Activated CD4-positive, alpha-beta T cell treated with anti-CD3 and anti-CD28 coated beads, Interleukin-2, amount 50 U/mL, for 24 hours (primary cell): ENCODE measurements around the gene CR1L.
"Not testable (repeated sequence)": the region's sequence is repeated elsewhere in the genome, so short reads cannot be mapped to it uniquely, and the experiment has no call there.

Experiments
- DNase-seq, 2 donors: peaks; one replicate each; pipeline ENCODE4 v3.0.0-alpha.2; 2020; ENCODE audit warnings: low read depth in 1 of 2, low spot score in 1 of 2

CR1L gene

DNA sequence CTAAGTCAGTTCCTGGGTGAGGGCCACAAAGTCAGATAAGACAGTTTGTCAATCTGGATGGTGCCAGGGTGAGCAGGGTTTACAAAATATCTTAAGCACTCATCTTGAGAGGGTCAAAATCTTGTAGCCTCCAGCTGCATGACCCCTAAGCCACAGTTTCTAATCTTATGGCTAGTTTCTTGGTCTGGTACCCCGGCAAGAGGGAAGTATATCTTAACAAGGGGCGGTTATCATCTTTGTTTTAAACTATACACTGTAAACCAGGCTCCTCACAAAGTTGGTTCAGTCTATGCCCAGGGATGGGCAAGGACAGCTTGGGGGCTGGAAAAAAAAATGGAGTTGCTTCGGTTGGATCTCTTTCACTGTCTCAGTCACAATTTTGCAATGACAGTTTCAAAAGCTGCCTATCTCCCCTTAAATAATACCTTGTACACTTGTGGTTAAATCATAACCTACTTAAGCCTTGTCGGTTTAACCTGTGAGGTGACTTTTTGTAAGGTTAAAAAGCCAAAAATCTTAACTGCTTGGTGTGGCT lies 99.1 kb downstream of the CR1L start:
- DNase-seq = no peak

DNA sequence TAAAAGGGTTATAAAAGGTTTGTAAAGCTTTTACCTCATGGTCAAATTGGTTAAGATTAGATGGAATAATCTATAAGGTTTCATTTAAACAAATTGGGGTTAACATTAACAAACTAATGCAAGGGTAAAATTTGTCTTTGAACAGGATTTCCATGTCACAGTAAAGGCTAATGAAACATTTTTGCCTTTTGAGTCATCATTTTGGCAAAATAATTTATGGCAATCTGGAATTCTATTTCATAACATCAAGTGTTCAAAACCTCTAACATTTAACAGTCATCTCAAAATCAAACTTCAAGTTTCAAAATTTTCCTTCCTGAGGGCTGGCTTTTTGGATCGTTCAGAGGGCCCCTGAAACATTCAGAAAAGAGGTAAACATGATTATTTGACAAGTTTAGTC lies 100.4 kb downstream of the CR1L start:
- DNase-seq = no peak

DNA sequence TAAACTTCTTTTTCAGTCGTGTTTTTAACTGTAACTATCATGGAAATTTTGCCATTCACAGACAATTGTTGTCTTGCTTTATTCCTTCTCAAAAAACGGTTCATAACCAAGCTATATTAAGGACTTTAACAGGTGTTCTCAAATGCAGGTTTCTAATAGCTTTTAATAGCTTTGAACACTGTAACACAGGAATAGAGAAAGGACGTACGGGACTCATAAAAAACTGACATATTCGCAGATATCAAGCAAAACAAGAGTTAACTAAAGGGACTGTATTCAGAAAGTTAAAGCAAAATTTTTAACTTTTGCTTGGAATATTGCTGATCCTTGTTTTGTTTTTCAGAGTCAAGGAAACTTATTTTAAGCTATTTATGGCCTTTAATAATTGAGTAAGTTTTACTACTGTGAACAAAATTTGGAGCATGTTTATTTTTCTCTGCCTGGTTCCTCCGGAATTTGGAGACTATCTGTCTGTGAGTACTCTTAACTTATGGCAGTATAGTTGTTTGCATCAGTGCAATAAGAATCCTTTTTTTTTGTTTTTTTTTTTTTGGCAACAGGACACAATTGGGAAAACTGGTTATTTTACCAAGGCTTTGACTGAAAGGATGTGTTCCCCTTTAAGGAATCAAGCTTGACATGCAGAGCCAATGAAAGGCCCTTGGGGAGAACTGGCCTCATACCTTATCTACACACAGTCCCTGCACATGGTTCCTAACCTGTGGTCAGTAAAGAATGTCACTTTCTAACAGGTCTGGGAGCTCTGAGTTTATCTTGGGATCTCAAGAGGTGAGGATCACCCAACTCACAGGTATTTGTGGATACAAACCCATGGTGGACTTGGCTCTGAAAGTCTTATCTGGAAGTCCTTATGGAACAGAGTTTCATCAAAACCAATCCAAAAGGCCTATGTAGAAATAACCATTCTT lies 101.2 kb downstream of the CR1L start:
- no peak for DNase-seq

DNA sequence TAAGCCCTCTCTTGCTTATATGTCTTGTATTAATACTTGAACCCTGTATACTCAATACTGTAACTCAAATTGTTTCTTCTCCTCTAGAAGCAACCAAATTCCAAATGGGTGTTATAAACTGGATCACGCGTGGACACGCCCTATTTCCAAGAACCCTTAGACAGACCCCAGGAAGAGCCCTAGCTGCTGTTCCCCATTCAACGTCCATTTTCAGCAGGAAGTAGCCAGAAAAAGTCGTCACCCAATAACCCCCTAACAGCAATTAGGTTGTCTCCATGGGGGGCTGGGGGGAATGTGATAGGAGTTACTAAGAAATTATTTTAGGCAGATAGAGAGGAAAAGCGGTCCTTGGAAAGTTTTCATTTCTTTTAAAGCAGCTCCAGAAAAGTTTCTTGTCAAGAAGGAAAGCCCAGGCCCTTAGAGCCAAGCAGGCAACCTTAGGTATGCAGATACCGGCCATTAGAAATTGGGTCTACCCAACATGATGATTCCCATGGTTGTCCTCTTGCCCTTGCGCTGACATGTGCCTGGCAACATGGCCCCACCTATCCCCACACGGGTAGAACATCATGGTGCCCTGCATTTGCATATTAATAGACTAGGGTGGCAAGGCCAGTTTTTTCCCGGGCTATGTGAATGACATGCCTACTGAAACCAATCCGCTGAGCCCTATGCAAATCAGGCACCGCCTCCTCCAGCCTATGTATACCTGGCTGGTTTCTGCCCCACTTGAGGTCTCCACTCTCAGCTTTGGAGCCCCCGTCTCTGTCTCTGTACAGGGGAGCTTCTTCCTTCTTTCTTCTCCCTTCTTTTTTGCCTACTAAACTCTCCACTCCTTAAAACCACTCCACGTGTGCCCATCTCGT lies 102.9 kb downstream of the CR1L start:
- no peak for DNase-seq

DNA sequence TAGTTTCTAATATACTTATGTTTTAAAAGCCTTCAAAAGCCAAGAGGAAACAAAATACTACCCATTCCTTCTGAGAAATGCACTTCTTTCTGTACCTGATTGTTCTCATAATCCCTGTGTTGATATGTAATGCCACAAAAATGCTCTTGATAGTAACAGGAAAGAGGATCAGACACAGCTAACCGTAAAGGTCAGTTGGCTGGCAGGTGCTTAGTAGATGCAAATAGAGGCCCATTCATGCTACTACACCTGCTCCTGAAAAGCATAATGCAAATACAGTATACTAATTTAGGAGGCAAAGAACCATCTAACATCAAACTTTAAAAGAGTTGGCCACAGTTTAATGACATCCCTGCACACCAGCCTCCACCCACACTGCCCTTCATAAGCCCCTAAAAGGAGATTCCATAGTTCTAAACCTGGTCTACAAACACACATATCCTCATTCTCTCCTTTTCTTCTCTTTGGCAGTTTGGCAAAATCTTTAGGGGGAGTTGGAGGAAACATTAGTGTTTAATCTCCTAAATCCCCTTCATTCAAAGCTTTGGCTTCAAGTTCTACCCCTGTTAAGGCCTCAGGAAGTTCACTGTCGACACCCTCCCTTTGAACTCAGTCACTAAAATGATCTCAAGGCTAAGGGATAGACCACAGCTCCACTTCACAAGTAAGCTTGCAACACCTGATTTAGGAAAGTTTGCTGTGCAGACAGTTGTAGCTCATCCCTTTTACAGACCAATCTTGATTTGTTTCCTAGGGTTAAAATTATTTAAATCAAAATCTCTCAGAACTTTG lies 104.0 kb downstream of the CR1L start:
- DNase-seq = no peak

DNA sequence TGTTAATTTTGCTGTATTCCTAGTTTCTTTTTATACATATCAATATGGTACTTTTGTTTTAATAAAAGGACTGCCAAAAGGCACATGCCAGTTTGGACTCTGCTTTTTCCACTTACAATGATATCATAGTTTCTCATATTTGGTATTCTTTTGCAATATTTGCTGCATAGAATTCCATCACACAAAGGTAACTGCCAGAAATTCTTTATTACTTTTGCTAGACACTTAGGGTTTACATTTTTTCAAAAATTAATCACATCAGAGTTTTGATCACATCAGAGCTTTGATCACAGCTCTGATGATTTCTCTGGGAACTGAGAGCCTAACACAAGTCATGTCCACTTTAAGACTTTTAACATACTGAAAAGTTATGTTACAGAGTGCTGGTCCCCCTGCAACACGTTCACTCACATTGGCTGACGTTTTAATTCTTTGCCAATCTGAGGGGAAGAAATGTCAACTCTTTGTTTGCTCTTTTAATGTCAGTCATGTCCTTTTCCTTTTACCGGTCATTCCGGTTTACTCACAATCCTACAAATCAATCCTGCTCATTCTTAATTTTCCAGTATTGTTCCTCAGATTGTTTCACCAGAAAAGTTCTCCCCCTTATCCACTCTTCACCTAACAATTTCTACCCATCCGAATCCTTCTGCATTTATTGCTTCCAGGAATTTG lies 105.8 kb downstream of the CR1L start:
- DNase-seq = no peak

DNA sequence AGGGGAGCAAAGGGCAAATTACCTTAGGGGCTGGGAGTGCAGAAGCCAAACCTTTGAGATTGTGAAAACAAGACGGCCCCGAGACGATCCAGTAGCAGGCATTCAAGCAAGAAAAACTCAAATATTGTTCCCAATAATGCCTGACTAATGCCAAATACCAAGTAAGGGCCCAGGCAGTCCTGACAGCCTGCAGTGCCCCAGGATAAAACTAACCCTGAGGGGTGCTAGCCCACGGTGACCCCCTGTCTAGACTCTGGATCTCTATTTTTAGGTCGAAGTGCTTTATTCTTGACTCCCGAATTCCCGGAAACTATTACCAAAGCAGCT lies 106.5 kb downstream of the CR1L start:
- DNase-seq = not testable (repeated sequence)

DNA sequence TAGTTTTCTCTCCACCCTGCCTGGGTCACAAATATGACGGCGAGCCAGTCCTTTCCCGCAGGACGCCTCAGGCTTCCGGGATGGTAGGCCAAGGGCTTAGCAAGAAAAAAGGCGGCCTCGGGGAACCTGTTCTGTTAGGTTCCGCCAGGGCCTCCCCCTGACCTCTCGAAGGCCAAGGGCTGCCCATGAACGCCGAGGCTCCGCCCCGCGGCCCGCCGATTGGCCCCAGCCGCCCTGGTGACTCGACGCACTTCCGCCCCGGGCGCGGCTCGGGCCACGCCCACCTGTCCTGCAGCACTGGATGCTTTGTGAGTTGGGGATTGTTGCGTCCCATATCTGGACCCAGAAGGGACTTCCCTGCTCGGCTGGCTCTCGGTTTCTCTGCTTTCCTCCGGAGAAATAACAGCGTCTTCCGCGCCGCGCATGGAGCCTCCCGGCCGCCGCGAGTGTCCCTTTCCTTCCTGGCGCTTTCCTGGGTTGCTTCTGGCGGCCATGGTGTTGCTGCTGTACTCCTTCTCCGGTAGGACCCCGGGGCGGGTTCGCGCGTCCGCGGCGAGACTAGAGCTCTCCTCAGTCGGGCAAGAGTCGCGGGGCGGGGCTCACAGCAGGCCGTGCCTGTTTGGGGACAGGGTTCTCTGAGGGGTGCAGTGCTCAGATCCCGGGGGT lies 107.0 kb downstream of the CR1L start, which contains the start of gene CD46:
Gene CD46 (plus strand): TSS at position 265 of the 666 bp plus-strand sequence. CDS start 159 bp downstream, at position 424.
- peak; percentile 78 to 90 for DNase-seq

DNA sequence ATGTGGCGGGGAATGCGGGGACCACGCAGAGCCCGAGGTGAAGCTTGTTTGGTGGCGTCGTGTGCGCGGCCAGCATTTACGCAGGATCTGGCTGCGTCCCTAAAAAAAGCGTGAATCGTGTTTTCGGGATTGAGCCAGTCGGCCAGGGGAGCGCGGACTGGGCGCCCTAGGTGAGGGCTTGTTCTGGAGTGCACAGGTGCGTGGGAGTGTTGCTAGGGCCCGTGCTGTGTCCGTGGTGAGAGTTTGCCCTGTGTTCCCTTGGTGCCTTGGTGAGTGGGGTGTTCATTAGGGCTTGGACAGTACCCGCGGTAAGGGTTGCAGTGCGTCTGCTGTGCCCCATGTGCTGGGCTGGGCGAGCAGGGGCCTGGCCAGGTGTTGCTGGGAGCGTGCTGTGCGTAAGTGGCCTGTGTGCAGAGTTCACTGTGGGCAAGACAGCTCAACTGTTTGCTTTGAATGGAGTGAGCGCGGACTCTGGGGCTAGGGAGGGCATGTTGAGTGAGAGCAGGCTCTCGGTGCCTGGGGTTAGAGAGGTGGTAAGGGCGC lies 107.6 kb downstream of the CR1L start:
- peak in 1 of 2 donors; percentile 15 for DNase-seq

DNA sequence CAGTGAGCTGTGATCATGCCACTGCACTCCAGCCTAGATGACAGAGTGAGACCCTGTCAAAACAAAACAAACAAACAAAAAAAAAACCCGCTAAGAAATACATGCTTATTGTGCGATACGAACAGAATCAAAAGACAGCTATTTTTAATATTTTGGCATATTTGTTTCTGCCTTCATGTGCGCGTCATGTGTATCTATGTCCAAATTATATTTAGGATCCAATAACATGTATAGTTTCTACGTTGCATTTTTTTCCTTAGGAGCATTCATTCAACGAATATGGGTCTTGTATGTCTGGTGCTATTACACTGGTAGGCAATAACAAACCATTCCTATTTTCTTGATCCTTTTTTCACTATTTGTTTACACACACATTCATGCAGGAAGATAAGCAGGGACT lies 108.7 kb downstream of the CR1L start:
- DNase-seq = no peak

DNA sequence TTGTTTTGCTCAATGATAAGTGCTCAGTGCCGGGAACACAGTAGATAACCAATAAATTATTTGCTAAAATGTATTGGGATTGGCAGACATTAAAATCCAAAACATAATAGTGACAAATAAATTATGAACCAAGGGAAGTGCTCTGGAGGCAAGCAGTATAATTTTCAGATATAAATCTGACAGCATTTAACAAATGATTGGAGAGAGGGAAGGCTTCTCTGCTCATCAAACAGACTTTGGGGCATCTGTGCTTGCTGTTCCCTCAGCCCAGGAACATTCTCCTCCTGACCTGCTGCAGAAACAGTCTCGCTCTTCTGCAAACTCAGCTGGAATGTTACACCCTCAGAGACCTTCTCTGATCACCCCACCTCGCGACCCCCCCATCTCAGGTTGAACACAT lies 109.1 kb downstream of the CR1L start:
- DNase-seq = no peak

DNA sequence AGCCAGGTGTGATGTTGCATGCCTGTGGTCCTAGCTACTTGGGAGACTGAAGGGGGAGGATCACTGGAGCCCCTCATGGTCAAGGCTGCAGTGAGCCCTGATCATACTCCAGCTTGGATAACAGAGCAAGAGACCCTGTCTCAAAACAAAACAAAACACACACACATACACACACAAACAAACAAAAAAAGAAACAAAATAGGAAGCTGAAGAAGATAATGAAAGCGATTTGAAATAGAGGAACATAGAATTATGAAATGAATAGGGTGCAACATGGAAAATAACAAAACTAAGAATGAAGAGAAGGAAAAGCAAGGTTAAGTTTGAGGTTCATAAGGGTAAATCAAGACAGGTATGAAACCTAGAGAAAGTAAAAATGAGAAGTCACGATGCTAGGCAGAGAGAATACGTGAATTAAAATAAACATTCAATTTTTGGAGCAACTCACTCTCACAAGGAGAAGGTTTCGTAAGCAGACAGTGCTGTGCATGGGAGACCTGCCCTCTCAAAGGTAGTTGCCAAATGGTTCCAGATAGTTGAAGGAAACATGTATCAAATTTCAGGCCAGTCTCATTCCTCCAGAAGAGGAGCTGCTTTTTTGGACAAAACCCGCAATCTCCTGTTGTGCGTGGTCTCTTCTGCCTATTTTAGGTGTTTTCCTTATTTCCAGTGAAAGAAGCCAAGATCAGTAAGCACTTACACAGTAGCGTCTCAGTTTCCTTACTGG lies 110.2 kb downstream of the CR1L start:
- no peak for DNase-seq

DNA sequence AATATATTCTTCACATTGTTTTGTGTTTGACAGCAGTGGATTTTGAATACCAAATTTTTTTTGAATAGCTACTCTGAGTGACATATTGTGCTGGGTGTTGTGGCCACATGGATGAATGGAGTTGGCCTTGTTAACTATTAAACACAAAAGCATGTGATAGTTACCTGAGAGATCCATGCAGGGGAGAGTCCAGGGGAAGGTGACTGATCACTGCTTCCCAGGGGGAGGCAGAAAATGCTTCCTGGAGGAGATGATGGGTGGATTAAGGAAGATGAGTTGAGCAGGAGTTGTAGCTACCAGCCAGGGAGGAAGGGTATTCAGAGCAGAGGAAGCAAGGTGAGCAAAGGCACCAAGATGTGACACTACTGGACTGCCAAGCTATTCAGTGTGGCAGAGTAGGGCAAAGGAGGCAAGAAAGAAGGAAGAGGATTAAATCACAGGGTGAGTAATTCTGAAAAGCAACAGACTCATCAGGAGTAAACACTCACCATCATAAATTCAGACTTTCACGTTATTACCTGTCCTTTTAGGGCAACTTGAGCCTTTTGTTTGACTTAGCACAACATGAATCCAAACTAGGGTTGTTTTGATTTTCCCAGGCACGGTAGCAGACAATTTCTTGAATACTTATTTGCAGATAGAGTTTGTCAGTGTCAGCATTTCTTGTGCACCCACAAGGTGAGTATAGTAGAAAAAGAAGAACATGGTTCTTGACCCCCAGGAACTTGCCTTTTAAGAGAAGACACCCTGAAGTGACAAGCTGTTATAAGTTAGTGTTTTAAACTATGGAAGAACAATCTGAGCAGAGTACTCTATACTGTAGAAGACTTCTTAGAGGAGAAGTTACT lies 111.1 kb downstream of the CR1L start:
- DNase-seq = no peak

DNA sequence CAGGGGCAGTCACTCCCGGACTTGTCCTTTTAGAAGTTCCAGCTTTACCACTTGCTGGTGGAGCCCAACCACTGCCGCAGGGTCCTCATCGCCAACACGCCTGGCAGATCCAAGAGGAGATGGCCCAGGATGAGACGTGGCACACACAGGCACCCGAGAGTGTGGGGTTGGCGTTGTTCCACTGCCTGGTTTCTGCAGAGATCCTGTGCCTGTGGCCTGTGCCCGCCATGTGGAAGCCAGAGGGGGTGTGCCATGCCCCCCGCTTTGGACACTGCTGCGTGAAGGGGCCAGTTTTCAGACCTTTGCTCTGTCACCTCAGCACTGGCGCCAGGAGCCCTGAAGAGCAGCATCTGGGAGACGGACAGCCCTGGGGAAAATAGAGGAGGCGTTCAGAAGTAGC lies 117.7 kb downstream of the CR1L start:
- DNase-seq = no peak

DNA sequence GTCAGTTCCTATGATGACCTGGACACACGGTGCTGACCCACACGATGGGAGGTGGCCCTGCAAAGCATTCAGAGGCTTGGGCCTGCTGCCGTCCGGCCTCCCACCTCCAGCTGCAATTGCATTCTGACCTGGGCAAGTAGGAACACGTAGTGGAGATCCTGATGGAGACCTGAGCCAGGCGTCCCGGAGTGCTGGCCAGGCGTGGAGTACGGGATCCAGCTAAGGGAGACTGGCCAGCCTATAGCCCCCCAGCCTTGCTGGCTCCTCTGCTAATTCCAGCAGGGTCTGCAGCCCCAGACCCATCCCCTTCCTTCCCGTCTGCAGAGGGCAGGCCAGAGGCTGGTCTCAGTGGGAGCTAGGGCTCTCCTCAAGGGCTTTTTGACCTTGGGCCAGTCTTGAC lies 118.2 kb downstream of the CR1L start:
- no peak for DNase-seq

DNA sequence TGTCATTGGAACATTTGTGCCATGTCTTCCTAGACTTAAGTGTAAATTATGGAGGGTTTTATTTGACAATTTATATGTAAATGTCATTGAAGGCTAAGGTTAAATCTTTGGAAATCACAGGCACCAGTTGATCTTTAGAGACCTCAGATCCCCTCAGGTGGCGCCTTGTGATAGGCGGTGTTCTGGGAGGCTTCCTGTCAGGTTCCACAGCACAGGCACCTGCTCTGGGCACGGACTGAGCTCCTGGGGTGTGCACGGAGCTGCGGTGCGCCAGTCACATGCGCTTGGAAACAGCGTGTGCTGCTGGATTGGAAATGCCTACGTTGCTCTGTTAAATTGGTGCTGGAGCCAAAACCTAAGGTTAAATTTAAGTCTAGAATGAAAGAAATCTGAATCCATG lies 119.0 kb downstream of the CR1L start:
- DNase-seq = no peak

DNA sequence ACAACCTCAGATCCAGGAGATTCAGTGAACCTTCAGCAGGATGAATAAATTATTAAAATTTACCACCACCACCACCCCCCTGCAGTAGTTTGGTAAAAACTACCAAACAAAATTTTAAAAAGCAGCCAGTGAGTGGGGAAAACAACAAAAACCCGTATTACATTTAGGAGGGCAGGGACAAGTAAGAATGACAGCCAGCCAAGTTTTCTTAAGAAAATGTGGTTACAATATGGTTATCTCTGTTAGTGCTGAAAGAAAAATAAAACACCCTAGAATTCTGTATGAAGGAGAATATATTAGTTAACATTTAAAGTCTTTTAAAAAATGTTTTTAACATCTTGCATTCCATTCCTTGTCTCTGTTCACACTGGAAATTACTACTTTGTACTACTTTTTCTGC lies 121.6 kb downstream of the CR1L start:
- no peak for DNase-seq

DNA sequence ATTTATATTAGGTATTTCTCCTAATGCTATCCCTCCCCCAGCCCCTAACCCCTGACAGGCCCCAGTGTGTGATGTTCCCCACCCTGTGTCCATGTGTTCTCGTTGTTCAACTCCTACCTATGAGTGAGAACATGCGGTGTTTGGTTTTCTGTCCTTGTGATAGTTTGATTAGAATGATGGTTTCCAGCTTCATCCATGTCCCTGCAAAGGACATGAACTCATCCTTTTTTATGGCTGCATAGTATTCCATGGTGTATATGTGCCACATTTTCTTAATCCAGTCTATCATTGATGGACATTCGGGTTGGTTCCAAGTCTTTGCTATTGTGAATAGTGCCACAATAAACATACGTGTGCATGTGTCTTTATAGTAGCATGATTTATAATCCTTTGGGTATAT lies 125.6 kb downstream of the CR1L start:
- not testable (repeated sequence) for DNase-seq
